ENCODE data around the gene GPR55. TPM values are rescaled to one million over a fixed set of nuclear protein-coding genes. Genes with fewer than 3 reads are reported as not detected.

Gene GPR55
- total RNA-seq, 1 donor from 2014 or later, result not detected

DNA sequence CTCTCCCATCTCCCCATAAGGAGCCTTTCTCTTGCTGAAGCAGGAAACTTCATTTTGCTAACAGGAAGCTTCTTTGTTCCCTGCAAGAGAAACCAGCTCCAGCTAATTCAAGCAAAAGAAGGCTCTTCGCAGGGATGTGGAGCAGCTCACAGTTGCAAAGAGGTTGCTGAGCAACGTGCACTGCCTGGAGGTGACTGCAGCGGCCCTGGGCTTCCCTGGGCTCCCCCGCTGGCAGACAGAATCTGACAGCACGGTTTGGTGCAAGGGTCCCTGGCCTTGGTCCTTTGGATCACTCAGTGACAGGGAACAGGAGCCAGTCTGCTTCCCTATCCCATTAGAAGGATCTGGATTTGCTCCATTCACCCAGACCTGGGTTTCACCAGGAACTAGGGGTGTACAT is 25.8 kb downstream of the GPR55 start:
- peak; percentile 60 for DNase-seq (ENCODE audit: extremely low spot score, unreplicated experiment)
- H3K4me3 Mint-ChIP-seq, result no peak overlapping the region
- peaks cover 12% of the 10 kb centered on the region for H3K4me1 Mint-ChIP-seq (ENCODE audit: unreplicated experiment)
- H3K27ac Mint-ChIP-seq, result no peak overlapping the region
- no peaks in the 10 kb centered on the region for H3K36me3 Mint-ChIP-seq
- no peaks in the 10 kb centered on the region for H3K9me3 Mint-ChIP-seq
- H3K27me3 Mint-ChIP-seq, result peaks cover 18% of the 10 kb centered on the region
- TF ChIP-seq, protein P1, sequence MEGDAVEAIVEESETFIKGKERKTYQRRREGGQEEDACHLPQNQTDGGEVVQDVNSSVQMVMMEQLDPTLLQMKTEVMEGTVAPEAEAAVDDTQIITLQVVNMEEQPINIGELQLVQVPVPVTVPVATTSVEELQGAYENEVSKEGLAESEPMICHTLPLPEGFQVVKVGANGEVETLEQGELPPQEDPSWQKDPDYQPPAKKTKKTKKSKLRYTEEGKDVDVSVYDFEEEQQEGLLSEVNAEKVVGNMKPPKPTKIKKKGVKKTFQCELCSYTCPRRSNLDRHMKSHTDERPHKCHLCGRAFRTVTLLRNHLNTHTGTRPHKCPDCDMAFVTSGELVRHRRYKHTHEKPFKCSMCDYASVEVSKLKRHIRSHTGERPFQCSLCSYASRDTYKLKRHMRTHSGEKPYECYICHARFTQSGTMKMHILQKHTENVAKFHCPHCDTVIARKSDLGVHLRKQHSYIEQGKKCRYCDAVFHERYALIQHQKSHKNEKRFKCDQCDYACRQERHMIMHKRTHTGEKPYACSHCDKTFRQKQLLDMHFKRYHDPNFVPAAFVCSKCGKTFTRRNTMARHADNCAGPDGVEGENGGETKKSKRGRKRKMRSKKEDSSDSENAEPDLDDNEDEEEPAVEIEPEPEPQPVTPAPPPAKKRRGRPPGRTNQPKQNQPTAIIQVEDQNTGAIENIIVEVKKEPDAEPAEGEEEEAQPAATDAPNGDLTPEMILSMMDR (conservative IDR thresholded peaks at IDR 0.05), result no peak

DNA sequence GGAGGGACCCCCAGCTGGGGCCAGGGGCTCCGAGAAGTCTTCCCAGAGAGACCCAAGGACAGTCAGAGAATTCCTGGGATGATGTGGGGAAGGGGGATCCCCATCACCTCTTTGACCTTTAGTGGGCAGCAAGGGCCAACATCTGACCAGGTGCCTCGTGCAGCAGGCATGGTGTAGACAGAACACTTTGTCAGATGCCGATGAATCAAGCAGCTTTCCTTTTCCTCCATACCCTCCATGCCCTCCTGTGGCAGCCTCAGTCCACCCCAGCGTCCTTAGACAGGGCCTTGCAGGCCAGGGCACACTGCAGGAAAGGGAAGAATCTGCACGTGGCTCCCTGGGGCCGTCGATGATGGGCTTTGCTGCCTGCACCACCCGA is 26.3 kb downstream of the GPR55 start:
- H3K4me1 Mint-ChIP-seq (ENCODE audit: unreplicated experiment), result peaks cover 12% of the 10 kb centered on the region
- H3K36me3 Mint-ChIP-seq, result no peaks in the 10 kb centered on the region
- peaks cover 18% of the 10 kb centered on the region for H3K27me3 Mint-ChIP-seq
- H3K9me3 Mint-ChIP-seq, result no peaks in the 10 kb centered on the region
- no peak overlapping the region for H3K27ac Mint-ChIP-seq
- DNase-seq (ENCODE audit: extremely low spot score, unreplicated experiment), result peak; percentile 55
- H3K4me3 Mint-ChIP-seq, result no peak overlapping the region
- TF ChIP-seq, protein P1 (conservative IDR thresholded peaks at IDR 0.05), result no peak

DNA sequence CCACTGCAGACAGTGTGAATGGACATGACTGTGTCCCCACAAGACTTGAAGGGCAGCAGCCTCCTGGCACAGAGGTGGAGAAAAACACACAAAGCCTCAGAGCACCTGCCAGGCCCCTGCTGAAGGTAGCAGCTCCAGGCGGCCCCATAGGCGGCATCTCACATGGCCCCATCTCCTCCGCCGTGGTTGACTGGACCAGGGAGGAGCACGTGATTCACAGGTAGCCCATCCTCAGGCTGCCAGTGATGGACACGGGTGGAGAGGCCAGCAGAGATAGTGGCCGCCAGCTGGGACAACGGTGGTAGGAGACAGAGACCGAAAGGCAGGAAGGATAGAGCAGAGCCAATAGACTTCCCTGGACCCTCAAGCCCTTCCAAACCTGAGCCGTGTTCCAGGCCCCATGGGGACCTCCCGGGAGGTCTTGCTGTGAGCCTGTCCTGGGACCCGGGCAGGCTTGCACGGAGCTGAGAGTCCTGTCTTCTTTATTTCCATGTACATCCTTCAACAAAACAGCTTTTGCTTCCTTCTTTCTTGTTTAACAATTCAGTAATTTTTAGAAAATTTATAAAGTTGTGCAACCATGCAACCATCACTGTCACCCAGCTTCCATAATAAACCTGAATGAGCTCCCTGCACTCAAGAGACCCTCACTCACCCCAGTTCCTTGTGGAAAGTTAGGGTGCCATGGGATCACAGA is 26.9 kb downstream of the GPR55 start:
- peak; percentile 50 for DNase-seq (ENCODE audit: extremely low spot score, unreplicated experiment)
- H3K4me1 Mint-ChIP-seq (ENCODE audit: unreplicated experiment), result peaks cover 12% of the 10 kb centered on the region
- H3K9me3 Mint-ChIP-seq, result no peaks in the 10 kb centered on the region
- H3K4me3 Mint-ChIP-seq, result no peak overlapping the region
- no peak overlapping the region for H3K27ac Mint-ChIP-seq
- peaks cover 18% of the 10 kb centered on the region for H3K27me3 Mint-ChIP-seq
- no peaks in the 10 kb centered on the region for H3K36me3 Mint-ChIP-seq
- TF ChIP-seq, protein P1 (conservative IDR thresholded peaks at IDR 0.05), result no peak

DNA sequence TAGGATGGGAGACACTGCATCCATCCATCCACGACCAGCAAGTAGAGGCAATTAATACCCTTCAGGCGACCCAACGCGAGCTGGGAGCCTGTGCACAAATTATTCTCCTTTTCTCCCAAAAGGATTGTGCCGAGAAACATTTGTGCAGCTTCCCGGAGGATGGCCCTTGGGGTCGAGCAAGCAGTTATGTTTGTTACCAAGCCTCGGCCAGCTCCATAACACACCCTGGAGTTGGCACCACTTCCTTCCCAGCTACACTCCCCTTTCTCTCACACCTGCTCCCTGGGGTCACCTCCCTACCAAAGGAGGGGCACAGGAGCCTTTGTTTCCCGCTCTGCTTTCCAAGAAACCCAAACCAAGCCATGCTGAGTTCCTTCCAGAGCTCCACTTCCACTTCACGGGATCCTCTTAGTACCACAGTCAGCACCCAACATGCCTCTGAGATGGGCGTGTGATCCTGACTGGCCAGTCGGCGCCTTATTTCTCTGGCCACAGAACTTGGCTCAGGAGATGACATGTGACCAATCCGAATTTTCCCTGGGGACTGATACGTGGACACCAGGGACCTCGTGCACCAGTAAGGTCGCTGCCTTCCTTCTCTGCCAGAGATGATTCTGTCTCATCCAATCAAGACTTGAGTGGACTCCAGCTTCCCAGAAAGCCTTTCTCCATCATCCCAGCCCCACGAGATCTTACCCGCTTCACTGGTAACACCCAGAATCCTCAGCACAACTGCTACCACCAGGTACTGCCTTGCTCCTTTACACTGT is 28.5 kb downstream of the GPR55 start:
- TF ChIP-seq, protein P1 (conservative IDR thresholded peaks at IDR 0.05), result no peak
- Mint-ChIP-seq H3K27me3 (peaks cover 14% of the 10 kb centered on the region), H3K36me3 (no peaks in the 10 kb centered on the region), H3K4me1 (ENCODE audit: unreplicated experiment) (peaks cover 12% of the 10 kb centered on the region), H3K27ac (peak overlapping the region; percentile 34), H3K9me3 (no peaks in the 10 kb centered on the region), H3K4me3 (no peak overlapping the region)
- DNase-seq (ENCODE audit: extremely low spot score, unreplicated experiment), result peak; percentile 51

DNA sequence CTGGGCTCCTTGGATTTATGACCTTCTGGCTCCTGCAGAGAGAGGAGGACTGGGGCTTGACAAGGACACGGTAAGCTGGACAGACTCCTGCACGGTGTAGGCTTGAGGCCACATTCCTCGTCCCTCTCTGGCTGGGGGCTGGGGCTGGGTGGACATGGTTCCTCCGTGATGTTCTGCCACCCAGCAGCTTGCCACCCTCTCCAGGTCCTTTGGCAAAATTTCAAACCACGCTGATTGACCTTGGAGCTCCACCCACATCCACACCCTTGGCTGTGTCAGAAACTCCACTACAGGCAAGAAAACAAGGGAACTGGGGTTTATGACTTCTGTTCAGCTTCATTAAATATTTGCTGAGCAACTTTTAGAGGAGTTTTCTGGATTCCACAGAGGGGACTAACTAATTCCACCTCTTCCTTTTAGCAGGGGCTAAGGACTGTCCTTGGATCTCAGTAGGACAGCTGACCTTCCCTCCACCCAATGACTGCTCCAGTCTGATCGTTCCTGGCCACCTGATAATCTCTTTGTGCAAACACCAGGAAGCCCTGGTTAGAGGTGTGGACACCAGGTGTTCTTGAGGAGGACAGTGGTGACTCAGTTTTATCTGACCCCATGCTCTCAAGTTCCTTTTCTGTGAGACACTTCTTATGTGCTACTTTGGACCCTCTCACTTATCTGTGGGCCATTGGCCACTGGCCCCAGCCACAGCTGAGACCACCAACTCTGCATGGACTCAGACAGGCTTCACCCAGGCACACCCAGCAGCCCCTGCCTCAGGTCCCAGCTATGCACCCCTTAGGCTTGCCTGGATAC is 29.3 kb downstream of the GPR55 start:
- Mint-ChIP-seq H3K36me3 (no peaks in the 10 kb centered on the region), H3K9me3 (no peaks in the 10 kb centered on the region), H3K27me3 (peaks cover 11% of the 10 kb centered on the region), H3K27ac (peak overlapping the region; percentile 34), H3K4me3 (no peak overlapping the region), H3K4me1 (ENCODE audit: unreplicated experiment) (peaks cover 15% of the 10 kb centered on the region)
- DNase-seq (ENCODE audit: extremely low spot score, unreplicated experiment), result peak; percentile 56
- TF ChIP-seq, protein P1 (conservative IDR thresholded peaks at IDR 0.05), result no peak

All from type B pancreatic cell (in vitro differentiated cells).